ENCODE measurements around the gene SLC12A4.
A peak's percentile ranks its signal among the peaks of the same experiment; 100 is the strongest.
"Not testable (repeated sequence)": the region's sequence is repeated elsewhere in the genome, so short reads cannot be mapped to it uniquely, and the experiment has no call there.

The SLC12A4 gene

GRCh38 chr16:67968400-67969253, at the start of gene SLC12A4:
Gene SLC12A4, minus strand, starts transcription at chr16:67968637. Its CDS starts 84 bp downstream, at chr16:67968553.
- DNase-seq (ENCODE audit: low spot score) = peak; percentile 93

- DNase-seq (ENCODE audit: low spot score) = no peak
These were observed 47.2 kb upstream of the SLC12A4 start, which contains the start of gene DPEP2NB for GRCh38 chr16:68015681-68016080. Gene DPEP2NB, minus strand, starts transcription at chr16:68015911. Its CDS starts 141 bp downstream, at chr16:68015770.

GRCh38 chr16:68013440-68013839, 45.0 kb upstream of the SLC12A4 start:
- no peak for DNase-seq (ENCODE audit: low spot score)

DNA sequence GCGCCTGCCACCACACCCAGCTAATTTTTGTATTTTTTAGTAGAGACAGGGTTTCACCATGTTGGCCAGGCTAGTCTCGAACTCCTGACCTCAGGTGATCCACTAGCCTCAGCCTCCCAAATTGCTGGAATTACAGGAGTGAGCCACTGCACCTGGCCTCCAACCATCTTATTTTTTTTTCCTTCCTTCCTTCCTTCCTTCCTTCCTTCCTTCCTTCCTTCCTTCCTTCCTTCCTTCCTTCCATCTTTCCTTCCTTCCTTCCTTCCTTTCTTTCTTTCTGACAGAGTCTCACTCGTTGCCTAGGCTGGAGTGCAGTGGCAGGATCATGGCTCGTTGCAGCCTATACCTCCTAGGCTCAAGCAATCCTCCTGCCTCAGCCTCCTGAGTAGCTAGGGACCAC, 41.4 kb upstream of the SLC12A4 start:
- not testable (repeated sequence) for DNase-seq (ENCODE audit: low spot score)

DNA sequence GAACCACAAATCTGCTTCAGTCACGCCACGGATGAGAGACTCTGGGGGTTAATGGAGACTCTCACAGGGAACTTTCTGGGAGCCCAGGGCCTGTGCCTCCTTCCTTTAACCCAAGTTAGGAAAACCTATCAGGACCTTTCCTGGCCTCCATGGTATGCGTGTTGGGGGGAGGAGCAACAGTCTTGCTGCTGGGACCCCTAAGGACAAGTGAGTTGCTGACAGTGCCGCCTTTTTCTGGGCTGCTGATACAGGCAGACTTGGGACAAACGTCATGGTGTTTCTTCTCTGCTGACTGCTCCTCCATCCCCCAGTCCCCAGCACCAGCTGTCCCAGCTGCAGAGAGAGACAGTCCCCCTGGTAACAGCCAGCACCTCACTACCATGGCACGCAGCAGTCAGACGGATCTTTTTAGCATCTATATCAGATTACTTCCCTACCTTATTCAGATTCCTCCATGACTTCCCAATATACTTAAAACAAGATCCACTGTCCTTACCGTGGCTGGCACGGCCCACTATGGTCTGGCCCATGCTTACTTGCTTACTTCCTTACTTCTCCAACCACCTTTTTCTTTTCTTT, 40.8 kb upstream of the SLC12A4 start:
- DNase-seq (ENCODE audit: low spot score) = no peak

DNA sequence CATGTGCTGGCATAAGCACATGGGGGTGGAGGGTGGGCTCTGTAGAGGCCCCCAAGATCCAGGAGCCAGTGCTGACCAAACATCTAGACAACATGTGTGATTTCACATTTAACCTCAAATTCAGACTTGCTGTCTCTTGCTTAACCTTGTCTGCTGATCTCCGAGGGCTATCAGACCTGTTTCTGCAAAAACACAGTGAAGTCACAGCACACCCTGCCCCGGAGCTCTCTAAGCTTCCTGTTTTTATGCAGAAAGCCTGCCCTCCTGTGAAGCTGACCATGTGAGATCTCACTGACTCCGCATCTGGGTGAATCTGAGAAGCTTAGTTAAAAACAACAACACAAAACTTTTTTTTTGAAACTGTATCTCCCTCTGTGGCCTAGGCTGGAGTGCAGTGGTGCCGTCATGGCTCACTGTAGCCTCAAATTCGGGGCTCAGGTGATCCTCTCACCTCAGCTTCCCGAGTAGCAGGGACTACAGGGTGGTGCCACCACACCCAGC, 37.4 kb upstream of the SLC12A4 start:
- DNase-seq (ENCODE audit: low spot score) = no peak

DNA sequence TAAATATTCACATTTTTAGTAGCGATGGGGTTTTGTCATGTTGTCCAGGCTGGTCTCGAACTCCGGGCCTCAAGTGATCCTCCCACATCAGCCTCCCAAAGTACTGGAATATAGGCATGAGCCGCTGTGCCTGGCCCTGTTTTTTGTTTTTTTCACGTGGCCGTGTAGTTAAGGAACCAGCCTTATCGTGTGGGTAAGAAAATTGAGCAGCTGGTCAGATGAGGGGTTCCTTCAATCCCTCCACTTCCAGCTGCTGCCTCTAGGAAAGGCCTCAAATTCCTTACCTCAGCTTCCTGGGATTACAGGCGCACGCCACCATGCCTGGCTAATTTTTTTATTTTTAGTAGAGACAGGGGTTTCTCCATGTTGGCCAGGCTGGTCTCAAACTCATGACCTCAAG, 36.8 kb upstream of the SLC12A4 start:
- no peak for DNase-seq (ENCODE audit: low spot score)

DNA sequence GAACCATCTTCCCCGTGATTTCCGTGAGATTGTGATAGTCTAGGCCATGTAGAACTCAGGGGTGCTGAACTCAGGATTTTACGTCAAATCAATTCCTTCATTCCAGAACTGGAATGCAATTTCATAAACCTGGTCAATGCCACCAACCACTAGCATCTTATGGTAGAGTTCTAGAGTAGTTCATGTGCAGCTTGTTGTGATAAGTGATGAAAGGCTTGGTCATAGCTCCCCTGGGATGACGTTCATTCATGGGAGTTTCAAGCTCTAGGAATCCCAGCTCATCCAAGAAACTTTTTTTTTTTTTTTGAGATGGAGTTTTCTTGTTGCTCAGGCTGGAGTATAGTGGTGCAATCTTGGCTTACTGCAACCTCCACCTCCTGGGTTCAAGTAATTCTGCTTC, 34.6 kb upstream of the SLC12A4 start:
- DNase-seq (ENCODE audit: low spot score) = no peak

DNA sequence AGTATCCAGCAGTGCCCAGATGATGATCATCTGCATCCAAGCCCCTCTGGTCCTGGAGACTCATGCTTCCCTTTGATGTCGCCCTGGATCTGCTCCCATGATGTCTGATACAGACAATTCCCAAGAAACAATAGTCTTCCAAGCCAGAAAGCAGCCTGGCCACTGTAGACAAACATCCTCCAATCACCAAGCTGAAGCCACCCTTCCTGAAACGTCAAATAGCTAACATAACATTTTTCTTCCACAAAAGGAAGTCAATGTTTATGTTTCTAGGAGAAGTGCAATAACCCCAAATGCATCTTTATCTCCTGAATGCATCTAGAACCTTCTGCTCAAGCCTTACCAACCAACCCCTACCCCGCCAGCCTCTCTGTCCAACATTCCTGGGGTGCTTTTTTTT, 32.0 kb upstream of the SLC12A4 start:
- DNase-seq (ENCODE audit: low spot score) = no peak

DNA sequence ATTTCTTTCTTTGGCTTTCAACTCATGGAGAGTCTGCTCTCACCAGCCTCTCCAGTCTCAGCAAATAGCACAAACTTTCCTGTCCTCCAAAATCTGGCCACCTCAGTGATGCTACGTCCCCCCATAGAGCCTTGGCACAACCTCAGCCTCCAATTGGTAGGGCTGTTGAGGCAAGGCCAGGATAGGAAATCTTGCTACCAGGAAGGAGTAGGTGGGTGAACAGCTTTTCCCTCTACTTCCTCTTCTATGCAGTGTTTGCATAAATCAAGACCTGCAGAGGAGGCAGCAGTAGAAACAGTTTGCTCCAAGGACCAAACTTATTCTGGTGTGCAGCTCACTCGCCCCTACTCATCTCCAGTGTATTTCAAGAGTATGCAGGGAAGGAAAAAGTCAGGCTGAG, 31.5 kb upstream of the SLC12A4 start:
- no peak for DNase-seq (ENCODE audit: low spot score)

- DNase-seq (ENCODE audit: low spot score) = not testable (repeated sequence)
These were observed 30.6 kb upstream of the SLC12A4 start, which contains the start of gene DPEP2 for GRCh38 chr16:67998779-67999688. Gene DPEP2, minus strand, starts transcription at chr16:67999484. Its CDS starts 6,272 bp downstream, at chr16:67993212.

DNA sequence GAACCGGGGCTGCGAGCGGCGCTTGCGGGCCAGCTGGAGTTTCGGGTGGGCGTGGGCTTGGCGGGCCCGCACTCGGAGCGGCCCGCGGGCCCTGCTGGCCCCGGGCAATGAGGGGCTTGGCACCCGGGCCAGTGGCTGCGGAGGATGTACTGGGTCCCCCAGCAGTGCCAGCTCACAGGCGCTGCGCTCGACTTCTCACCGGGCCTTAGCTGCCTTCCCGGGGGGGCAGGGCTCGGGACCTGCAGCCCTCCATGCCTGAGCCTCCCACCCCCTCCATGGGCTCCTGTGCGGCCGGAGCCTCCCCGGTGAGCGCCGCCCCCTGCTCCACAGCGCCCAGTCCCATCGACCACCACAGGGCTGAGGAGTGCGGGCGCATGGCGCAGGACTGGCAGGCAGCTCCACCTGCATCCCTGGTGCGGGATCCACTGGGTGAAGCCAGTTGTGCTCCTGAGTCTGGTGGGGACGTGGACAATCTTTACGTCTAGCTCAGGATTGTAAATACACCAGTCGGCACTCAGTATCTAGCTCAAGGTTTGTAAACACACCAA, 29.9 kb upstream of the SLC12A4 start:
- not testable (repeated sequence) for DNase-seq (ENCODE audit: low spot score)

DNA sequence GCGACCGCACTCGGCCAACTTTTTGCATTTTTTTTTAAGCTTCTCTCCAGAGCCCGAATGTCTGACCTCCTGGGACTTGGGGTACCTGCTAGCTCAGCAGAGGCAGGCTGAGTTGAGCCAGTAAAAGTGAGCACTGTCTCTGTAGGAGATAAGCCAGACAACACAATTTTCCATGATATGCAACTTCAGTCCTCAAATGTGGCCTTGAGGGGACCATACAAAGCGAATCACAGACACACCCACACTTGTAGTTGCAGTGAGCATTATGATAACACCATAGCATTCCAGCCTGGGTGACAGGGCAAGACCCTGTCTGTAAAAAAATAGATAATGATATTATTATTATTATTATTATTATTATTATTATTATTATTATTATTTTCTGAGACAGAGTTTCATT, 28.2 kb upstream of the SLC12A4 start:
- DNase-seq (ENCODE audit: low spot score) = no peak

- no peak for DNase-seq (ENCODE audit: low spot score)
These were observed 27.0 kb upstream of the SLC12A4 start for GRCh38 chr16:67995423-67995822.

GRCh38 chr16:67994040-67994408, 25.6 kb upstream of the SLC12A4 start:
- DNase-seq (ENCODE audit: low spot score) = not testable (repeated sequence)

DNA sequence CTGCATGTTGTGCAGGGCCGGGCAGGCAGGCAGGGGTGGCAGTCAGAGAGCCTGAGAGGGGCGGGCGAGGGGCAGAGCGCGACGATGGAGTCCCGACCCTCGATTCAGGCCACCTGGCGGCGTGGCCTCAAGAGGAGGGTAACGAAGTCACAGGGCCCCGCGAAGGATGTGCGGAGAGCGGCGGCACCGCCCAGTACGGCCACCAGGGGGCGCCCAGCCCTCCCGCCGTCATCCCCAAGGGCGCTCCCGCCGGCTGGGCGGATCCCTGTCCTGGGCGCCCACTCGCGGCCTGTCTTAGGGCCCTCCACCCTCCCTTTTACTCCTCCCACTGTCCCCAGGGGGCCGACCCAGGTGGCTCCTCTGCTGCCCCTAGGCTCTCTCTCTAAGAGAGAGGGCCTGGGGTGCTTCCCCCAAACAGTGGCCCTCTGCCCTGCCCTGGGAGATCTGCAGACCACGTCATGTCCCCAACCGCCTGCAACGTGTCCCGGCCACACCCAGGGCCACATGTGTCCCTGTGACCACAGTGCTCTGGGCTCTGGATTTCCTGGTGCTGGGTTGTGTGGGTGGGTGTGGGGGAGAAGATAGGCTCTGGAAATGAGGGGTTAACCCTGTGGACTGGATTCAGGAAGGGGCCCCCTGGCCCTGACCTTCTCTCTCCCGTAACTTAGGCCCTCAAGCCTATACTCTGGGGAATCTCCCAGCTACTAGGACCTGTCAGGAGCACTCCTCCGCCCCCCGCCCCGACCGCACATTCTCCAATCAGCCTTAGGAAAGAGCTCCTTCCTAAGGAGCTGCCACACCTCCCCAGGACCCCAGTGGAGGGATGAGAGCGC, 25.0 kb upstream of the SLC12A4 start:
- DNase-seq (ENCODE audit: low spot score) = peak; percentile 80

GRCh38 chr16:67992661-67993206, 24.3 kb upstream of the SLC12A4 start:
- DNase-seq (ENCODE audit: low spot score) = no peak

- no peak for DNase-seq (ENCODE audit: low spot score)
These were observed 21.6 kb upstream of the SLC12A4 start for GRCh38 chr16:67990018-67990386.

DNA sequence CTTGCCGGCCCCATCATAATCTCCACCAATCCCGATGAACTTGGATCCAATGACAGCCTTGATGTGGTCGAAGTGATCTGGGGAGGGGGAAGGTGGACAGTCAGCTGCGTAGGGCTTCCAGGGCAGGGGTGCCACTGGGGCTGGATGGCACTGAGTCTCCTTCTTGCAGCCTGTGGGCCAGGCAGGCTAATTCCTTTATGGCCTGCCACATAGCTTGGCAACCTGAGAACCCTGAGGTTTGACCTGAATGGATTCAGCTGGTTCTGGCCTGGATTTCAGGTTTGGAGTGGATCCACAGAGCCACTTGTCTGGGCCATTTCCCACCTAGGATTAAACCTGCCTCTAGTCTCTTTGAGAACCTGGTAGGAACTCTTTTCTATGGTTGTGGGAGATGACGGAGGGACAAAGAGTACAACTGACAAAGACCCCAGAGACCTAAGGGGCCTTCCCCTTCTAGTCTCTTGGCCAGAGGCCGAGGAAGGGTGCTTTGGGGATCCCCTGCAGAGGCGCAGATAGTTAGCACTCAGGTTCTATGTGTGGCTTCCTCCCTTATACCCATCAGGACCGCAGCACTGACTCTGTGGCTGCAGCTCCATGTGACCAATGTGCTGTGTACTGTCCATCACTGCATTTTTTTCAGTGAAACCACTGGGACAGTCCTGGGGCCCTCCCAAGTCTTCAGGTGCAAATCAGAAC, 21.0 kb upstream of the SLC12A4 start:
- no peak for DNase-seq (ENCODE audit: low spot score)

DNA sequence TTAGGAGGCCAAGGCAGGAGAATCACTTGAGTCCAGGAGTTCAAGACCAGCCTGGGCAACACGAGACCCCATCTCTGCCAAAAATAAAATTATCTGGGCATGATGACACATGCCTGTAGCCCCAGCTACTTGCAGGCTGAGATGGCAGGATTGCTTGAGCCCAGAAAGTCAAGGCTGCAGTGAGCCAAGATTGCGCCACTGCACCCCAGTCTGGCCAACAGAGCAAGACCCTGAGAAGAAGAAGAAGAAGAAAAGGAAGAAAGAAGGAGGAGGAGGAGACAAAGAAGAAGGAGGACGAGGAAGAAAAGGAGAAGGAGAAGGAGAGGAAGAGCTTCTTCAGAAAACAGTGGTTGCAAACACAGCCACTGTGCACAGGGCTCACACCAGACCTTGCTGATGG, 20.2 kb upstream of the SLC12A4 start:
- no peak for DNase-seq (ENCODE audit: low spot score)
